Right lobe of liver (tissue), 6 donors: ENCODE results near the gene ACTRT2. TPM values are rescaled to one million over a fixed set of nuclear protein-coding genes. Genes with fewer than 3 reads are reported as not detected.

Experiments
- ATAC-seq, 4 donors: fragments of 200-7000 bp; cut with Tn5 transposase; one replicate each; pipeline ENCODE4 v1.9.1; 2020; ENCODE audit warnings: mild to moderate bottlenecking in 4 of 4, moderate library complexity in 4 of 4
- DNase-seq, 3 donors: peaks; one replicate each; pipeline ENCODE4 v3.0.0-alpha.2; 2020
- H3K27ac ChIP-seq, 3 donors: fragments of 200-600 bp; one replicate each; pipeline ENCODE4 v1.8.0; 2022
- H3K27me3 ChIP-seq, 2 donors: fragments of 200-600 bp; one replicate each; pipeline ENCODE4 v1.8.0; 2022
- H3K36me3 ChIP-seq, 4 donors: fragments of 200-600 bp; sonication (generic) in 1 of 4; one replicate each; pipeline versions ENCODE4 v1.5.1 to v1.8.0; 2017 to 2022; ENCODE audit warnings: control low read depth in 1 of 4
- H3K4me1 ChIP-seq, 4 donors: fragments of 200-600 bp; sonication (generic) in 1 of 4; one replicate each; pipeline versions ENCODE4 v1.5.1 to v1.8.0; 2017 to 2022; ENCODE audit warnings: control low read depth in 1 of 4
- H3K4me3 ChIP-seq, 3 donors: fragments of 200-600 bp; one replicate each; pipeline ENCODE4 v1.8.0; 2022
- H3K9me3 ChIP-seq, 4 donors: fragments of 200-600 bp; sonication (generic) in 1 of 4; one replicate each; pipeline versions ENCODE4 v1.5.1 to v1.8.0; 2017 to 2022; ENCODE audit warnings: control low read depth in 1 of 4
- POLR2A ChIP-seq: fragments of 450-650 bp; IDR thresholded peaks from one replicate; pipeline ENCODE4 v1.6.1; 2017; ENCODE audit warnings: antibody characterized with exemption, mild to moderate bottlenecking
- WGBS: methylation state at CpG from one replicate; pipeline ENCODE4 v1.1.6; 2018; ENCODE audit warnings: low coverage, low lambda C conversion rate; ENCODE audit not compliant: insufficient coverage; ENCODE audit errors: missing lambda C conversion rate; 5-methylcytosine and 5-hydroxymethylcytosine counted together
- intact Hi-C, 2 donors: fragments of 100-400 bp; cut with DNase I; formaldehyde crosslinking; loops; one replicate each; pipeline versions ENCODE4 v1.11.2 to v1.14.1; 2022
- total RNA-seq, 6 experiments: library from RNA; depleted of rRNA in 2 of 6; stranded (reverse); fragments of >200 nt in 2 of 6; fragmentation: NEBNext Ultra II Directional in 3 of 6; extraction: Animal tissue kit (Norgen Biotek cat#: 25700) in 3 of 6; gene quantifications; one replicate each; pipeline versions ENCODE4 v1.1.0 to v1.2.4, GENCODE V29; 2016 to 2023
- TF ChIP-seq, protein P1 (sequence below), 4 donors: fragments of 200-600 bp in 3 of 4; fragments of 450-650 bp in 1 of 4; IDR thresholded peaks; one replicate each; pipeline versions ENCODE4 v1.5.1 to v1.8.0; 2016 to 2022; ENCODE audit warnings: antibody characterized with exemption in 4 of 4, mild to moderate bottlenecking in 2 of 4
- donor health status: DM: no; HTN: yes; CAD: no.
- donor health status: DM: no; HTN: no; CAD: no.
- donor health status: DM: no; HTN: no; CAD: no.
- donor health status: DM: no; HTN: yes; CAD: no.
- donor health status: DM: no; HTN: yes; CAD: no.

ACTRT2 gene
- total RNA-seq, 6 experiments from 2014 or later: not detected

DNA sequence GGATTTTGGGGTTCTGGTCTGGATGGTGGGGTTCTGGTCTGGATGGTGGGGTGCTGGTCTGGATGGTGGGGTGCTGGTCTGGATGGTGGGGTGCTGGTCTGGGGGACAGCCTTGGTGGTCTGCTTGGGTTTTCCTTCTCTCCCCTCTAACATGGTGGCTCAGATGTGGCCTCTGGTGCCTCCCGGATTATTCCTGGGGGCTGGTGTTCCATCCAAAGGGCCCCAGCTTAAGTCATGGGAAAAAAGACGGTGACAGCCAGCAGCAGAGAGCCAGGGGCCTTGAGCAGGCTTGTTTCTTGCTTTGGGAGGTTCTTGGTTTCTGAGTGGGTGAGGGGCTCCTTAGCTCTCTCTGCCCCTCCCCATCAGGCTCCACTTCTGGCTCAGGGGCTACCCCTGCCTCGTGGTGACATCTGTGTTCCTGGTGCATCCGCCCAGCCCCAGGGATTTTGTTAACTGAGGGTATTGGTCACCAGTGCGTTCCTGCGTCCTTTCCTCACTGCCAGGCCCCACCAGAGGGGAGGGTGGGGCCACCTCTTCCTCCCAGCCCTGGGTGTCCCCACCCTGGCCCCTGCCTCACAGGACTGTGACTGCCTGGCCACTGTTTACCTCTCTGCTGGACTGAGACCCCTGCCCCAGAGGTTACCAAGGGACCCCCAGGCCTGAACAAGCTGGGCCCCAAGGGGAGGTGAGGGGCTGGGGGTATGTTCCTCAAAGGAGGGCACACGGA is 43.2 kb upstream of the ACTRT2 start:
- DNase-seq (no peak), ATAC-seq (no peak)
- TF ChIP-seq, protein P1, sequence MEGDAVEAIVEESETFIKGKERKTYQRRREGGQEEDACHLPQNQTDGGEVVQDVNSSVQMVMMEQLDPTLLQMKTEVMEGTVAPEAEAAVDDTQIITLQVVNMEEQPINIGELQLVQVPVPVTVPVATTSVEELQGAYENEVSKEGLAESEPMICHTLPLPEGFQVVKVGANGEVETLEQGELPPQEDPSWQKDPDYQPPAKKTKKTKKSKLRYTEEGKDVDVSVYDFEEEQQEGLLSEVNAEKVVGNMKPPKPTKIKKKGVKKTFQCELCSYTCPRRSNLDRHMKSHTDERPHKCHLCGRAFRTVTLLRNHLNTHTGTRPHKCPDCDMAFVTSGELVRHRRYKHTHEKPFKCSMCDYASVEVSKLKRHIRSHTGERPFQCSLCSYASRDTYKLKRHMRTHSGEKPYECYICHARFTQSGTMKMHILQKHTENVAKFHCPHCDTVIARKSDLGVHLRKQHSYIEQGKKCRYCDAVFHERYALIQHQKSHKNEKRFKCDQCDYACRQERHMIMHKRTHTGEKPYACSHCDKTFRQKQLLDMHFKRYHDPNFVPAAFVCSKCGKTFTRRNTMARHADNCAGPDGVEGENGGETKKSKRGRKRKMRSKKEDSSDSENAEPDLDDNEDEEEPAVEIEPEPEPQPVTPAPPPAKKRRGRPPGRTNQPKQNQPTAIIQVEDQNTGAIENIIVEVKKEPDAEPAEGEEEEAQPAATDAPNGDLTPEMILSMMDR (IDR thresholded peaks at IDR 0.05): no peak
- no peak for TF ChIP-seq POLR2A
- 40% methylated on average over 2 of the region's 7 CpGs for WGBS
- H3K27me3 ChIP-seq: no peaks in the 10 kb centered on the region
- no peak overlapping the region for H3K4me3 ChIP-seq
- H3K4me1 ChIP-seq: no peaks in the 10 kb centered on the region
- intact Hi-C loops: no loop called here
- no peaks in the 10 kb centered on the region for H3K36me3 ChIP-seq
- no peak overlapping the region for H3K27ac ChIP-seq
- H3K9me3 ChIP-seq: no peaks in the 10 kb centered on the region

DNA sequence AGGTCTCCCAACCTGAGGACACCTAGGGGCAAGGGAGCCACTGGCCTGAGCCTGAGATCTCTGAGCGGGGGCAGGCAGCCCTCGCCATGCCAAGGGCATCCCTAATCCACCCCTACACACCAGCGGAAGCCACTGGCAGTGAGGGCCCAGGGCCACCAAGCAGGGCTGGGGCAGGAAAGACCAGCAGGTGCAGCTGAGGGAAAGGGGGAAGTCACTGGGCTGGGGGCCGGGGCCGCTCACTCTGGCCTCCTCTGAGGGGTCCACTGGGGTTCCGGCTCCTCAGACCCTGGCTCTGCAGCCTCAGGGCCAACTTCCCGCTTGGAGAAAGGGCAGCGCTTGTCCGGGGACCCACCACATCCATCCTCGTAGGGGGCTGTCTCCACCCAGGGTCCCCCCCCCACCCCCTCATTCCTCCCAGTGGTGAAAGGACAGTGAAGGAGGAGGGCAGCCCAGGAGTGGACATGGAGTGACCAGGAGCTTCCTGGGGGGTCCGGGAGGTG is 42.5 kb upstream of the ACTRT2 start:
- no peaks in the 10 kb centered on the region for H3K36me3 ChIP-seq
- H3K4me1 ChIP-seq: no peaks in the 10 kb centered on the region
- H3K27me3 ChIP-seq: no peaks in the 10 kb centered on the region
- H3K27ac ChIP-seq: no peak overlapping the region
- WGBS: no CpG with 5 or more reads among the region's 11 CpGs
- H3K4me3 ChIP-seq: no peak overlapping the region
- intact Hi-C loops: no loop called here
- ATAC-seq (peak in 1 of 4 donors; percentile 4), DNase-seq (no peak)
- TF ChIP-seq POLR2A: no peak
- TF ChIP-seq, protein P1 (IDR thresholded peaks at IDR 0.05): no peak
- no peaks in the 10 kb centered on the region for H3K9me3 ChIP-seq

DNA sequence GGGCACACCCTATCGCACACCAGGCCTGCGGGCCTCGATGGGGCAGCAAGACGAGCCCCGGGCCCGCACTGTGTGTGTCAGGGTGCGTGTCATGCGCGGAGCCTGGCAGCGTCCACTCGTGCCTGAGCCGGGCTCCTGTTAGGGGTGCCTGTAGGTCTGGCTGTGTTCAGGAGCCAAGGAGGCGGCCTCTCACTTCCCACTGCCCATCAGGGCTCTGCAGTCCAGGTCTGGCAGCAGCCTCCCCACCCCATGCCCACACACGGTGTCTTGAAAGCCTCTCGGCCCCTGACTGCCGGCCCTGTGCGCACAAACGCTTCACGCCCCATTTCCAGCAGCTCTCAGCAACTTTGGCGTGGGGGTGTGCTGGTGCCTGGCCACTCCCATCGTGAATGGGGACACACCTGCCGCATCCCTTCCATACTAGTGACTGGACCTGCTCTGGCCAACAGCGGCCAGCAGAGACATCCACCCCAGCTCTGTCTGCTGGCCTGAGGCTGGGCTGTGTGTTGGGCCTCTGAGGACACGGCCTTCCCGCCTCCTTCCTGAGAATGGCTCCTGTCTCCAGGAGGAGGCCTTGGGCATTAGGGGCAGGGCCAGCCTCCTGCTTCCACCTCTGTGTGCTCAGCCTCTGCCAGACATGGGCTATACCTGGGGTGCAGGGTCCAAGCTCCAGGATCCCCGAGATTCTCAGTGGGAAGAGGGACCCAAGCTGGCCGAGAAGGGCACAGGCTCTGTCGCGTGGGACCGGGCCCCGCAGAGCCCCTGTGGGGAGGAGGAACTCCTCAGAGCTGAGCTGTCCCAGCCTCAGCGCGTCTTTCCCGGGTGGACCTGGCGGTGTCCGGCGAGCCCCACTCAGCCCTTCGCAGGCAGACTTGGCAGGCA is 41.8 kb upstream of the ACTRT2 start:
- Histone ChIP-seq H3K27ac (no peak overlapping the region), H3K36me3 (no peaks in the 10 kb centered on the region), H3K9me3 (no peaks in the 10 kb centered on the region), H3K4me1 (no peaks in the 10 kb centered on the region), H3K27me3 (no peaks in the 10 kb centered on the region), H3K4me3 (no peak overlapping the region)
- ATAC-seq (no peak), DNase-seq (peak in 2 of 3 donors; percentile 38 to 44)
- intact Hi-C loops: no loop called here
- no peak for TF ChIP-seq POLR2A
- TF ChIP-seq, protein P1 (IDR thresholded peaks at IDR 0.05): no peak
- WGBS: 100% methylated on average over 2 of the region's 38 CpGs

DNA sequence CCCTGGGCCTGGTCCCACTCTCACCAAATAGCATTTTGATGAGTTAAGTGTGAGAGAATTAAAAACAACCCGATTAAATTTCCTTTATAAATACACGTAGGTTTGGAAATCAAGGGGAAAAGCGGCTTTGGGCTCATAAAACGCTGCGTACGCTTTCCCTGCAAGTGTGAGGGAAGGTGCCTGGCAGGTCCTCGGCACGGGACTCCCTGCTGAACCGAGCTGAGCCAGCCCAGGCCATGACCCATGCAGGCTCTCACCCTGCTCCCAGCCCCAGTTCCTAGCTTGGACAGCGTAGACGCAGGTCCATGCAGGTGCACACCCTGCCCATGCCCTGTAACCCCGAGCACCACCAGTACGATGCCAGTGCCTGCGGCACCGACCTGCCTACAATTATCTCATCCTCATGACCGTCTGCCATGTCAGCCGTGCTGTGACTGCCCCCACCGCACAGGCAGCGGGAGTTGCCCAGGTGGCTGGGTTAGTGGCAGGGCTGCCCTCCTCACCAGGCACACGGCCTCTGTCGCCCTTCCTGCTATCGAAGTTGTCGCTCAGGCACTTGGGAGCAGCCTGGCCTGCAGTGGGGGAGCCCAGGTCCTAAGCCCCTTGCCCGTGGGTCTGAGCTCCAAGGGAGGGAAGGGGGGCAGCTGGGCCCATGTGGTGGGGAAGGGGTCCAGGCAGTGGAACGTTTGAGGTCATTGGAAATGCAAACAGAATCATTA is 41.0 kb upstream of the ACTRT2 start:
- TF ChIP-seq, protein P1 (IDR thresholded peaks at IDR 0.05): no peak
- no peak for TF ChIP-seq POLR2A
- no peak overlapping the region for H3K27ac ChIP-seq
- intact Hi-C loops: no loop called here
- H3K27me3 ChIP-seq: no peaks in the 10 kb centered on the region
- 65% methylated on average over 20 of the region's 25 CpGs for WGBS
- DNase-seq (peak in 2 of 3 donors; percentile 31 to 41), ATAC-seq (no peak)
- H3K4me3 ChIP-seq: no peak overlapping the region
- no peaks in the 10 kb centered on the region for H3K9me3 ChIP-seq
- no peaks in the 10 kb centered on the region for H3K4me1 ChIP-seq
- no peaks in the 10 kb centered on the region for H3K36me3 ChIP-seq
